HEK293 (cell line): ENCODE results near the gene VSIG1.

Experiments
- CTCF ChIA-PET: fragments of 350-600 bp; formaldehyde crosslinking; extraction: SDS; loops from one replicate; lab custom pipeline; 2021; ENCODE audit warnings: antibody characterized with exemption; lab: Yijun Ruan, JAX
- POLR2A ChIA-PET: fragments of 300-600 bp; formaldehyde crosslinking; extraction: SDS; loops from one replicate; lab custom pipeline; 2020; ENCODE audit warnings: antibody characterized with exemption, inconsistent platforms; lab: Yijun Ruan, JAX
- H3K27ac ChIP-seq: fragments of 200-500 bp; sonication (Bioruptor generic); 2 replicates; pipeline ENCODE4 v1.5.1; 2014; ENCODE audit warnings: low read depth, low read length, control low read depth, inconsistent platforms; ENCODE audit errors: extremely low read depth
- H3K36me3 ChIP-seq, 2 experiments: fragments of 200-500 bp in 1 of 2; sonication (Bioruptor generic) in 1 of 2; 1 replicate in 1 of 2; 2 replicates in 1 of 2; pipeline ENCODE4 v1.5.1; 2014 to 2017; ENCODE audit warnings: inconsistent platforms in 2 of 2, low read length in 2 of 2; ENCODE audit not compliant: control insufficient read depth in 2 of 2, insufficient read depth in 1 of 2
- H3K4me1 ChIP-seq: fragments of 200-500 bp; sonication (Bioruptor generic); 2 replicates; pipeline ENCODE4 v1.5.1; 2014; ENCODE audit warnings: mild to moderate bottlenecking, low read length, inconsistent platforms; ENCODE audit not compliant: control insufficient read depth, insufficient read depth
- H3K4me3 ChIP-seq: 2 replicates; pipeline ENCODE4 v1.5.1; 2011; ENCODE audit warnings: low read depth, mild to moderate bottlenecking, control low read depth, low read length, moderate library complexity
- H3K9me3 ChIP-seq: fragments of 200-500 bp; sonication (Bioruptor generic); 2 replicates; pipeline ENCODE4 v1.5.1; 2014; ENCODE audit warnings: low read depth, low read length, inconsistent platforms; ENCODE audit not compliant: control insufficient read depth, insufficient read depth
- GLIS1 ChIP-seq: fragments of 450-650 bp; formaldehyde crosslinking; IDR thresholded peaks from 2 replicates; pipeline ENCODE4 v1.5.1; 2016; ENCODE audit warnings: missing biosample characterization, missing genetic modification characterization
- HOXC10 ChIP-seq: sonication (generic); formaldehyde crosslinking; IDR thresholded peaks from 2 replicates; pipeline ENCODE4 v1.8.1; 2023; ENCODE audit warnings: mild to moderate bottlenecking, missing genetic modification reagents
- SALL2 ChIP-seq: fragments of 450-650 bp; formaldehyde crosslinking; IDR thresholded peaks from 2 replicates; pipeline ENCODE4 v1.5.0; 2017; ENCODE audit warnings: missing biosample characterization, mild to moderate bottlenecking, missing genetic modification characterization, borderline replicate concordance
- SETDB1 ChIP-seq: IDR thresholded peaks from one replicate; pipeline ENCODE4 v1.6.1; 2017; ENCODE audit warnings: mild to moderate bottlenecking, low read length, moderate library complexity, mixed read lengths; ENCODE audit not compliant: insufficient read length
- SP3 ChIP-seq: fragments of 450-650 bp; formaldehyde crosslinking; IDR thresholded peaks from 2 replicates; pipeline ENCODE4 v1.5.1; 2016; ENCODE audit warnings: missing biosample characterization, missing genetic modification characterization
- ZBTB20 ChIP-seq: fragments of 450-650 bp; formaldehyde crosslinking; IDR thresholded peaks from 2 replicates; pipeline ENCODE4 v1.5.1; 2016; ENCODE audit warnings: missing biosample characterization, missing genetic modification characterization
- ZFP3 ChIP-seq: fragments of 450-650 bp; formaldehyde crosslinking; IDR thresholded peaks from 2 replicates; pipeline ENCODE4 v1.5.1; 2016; ENCODE audit warnings: low read depth, missing biosample characterization, missing genetic modification characterization
- ZNF174 ChIP-seq: fragments of 450-650 bp; formaldehyde crosslinking; IDR thresholded peaks from 2 replicates; pipeline ENCODE4 v1.5.0; 2017; ENCODE audit warnings: missing biosample characterization, mild to moderate bottlenecking, missing genetic modification characterization
- ZNF248 ChIP-seq: fragments of 450-650 bp; formaldehyde crosslinking; IDR thresholded peaks from 2 replicates; pipeline ENCODE4 v1.5.1; 2017; ENCODE audit warnings: missing biosample characterization, missing genetic modification characterization
- ZNF274 ChIP-seq, 2 experiments: fragments of 200-500 bp in 1 of 2; fragments of 450-650 bp in 1 of 2; sonication (Bioruptor generic) in 1 of 2; formaldehyde crosslinking in 1 of 2; IDR thresholded peaks; 2 replicates each; pipeline versions ENCODE4 v1.5.1 to v1.6.1; 2014 to 2016; ENCODE audit warnings: borderline replicate concordance in 1 of 2, inconsistent platforms in 1 of 2, low read length in 1 of 2, missing biosample characterization in 1 of 2, missing genetic modification characterization in 1 of 2
- ZNF433 ChIP-seq: fragments of 450-650 bp; formaldehyde crosslinking; IDR thresholded peaks from 2 replicates; pipeline ENCODE4 v1.5.1; 2016; ENCODE audit warnings: missing biosample characterization, missing genetic modification characterization, low read depth
- ZNF473 ChIP-seq: fragments of 450-650 bp; formaldehyde crosslinking; IDR thresholded peaks from 2 replicates; pipeline ENCODE4 v1.5.1; 2017; ENCODE audit warnings: missing biosample characterization, missing genetic modification characterization
- ZNF549 ChIP-seq: fragments of 450-650 bp; IDR thresholded peaks from 2 replicates; pipeline ENCODE4 v1.5.1; 2018; ENCODE audit warnings: missing biosample characterization, missing genetic modification characterization, mild to moderate bottlenecking, inconsistent platforms, moderate library complexity
- ZNF555 ChIP-seq: fragments of 450-650 bp; formaldehyde crosslinking; conservative IDR thresholded peaks from 2 replicates; pipeline ENCODE4 v1.5.1; 2017; ENCODE audit warnings: missing biosample characterization, mild to moderate bottlenecking, missing genetic modification characterization, inconsistent platforms
- ZNF571 ChIP-seq: fragments of 450-650 bp; formaldehyde crosslinking; IDR thresholded peaks from 2 replicates; pipeline ENCODE4 v1.5.0; 2017; ENCODE audit warnings: missing biosample characterization, missing genetic modification characterization
- ZNF624 ChIP-seq: fragments of 450-650 bp; formaldehyde crosslinking; IDR thresholded peaks from 2 replicates; pipeline ENCODE4 v1.5.1; 2017; ENCODE audit warnings: missing biosample characterization, missing genetic modification characterization
- ZNF658 ChIP-seq: fragments of 450-650 bp; formaldehyde crosslinking; IDR thresholded peaks from 2 replicates; pipeline ENCODE4; 2016; ENCODE audit warnings: missing biosample characterization, missing genetic modification characterization
- ZNF660 ChIP-seq: fragments of 450-650 bp; IDR thresholded peaks from 2 replicates; pipeline ENCODE4 v1.5.1; 2018; ENCODE audit warnings: missing biosample characterization, mild to moderate bottlenecking, missing genetic modification characterization
- ZNF785 ChIP-seq: fragments of 450-650 bp; formaldehyde crosslinking; IDR thresholded peaks from 2 replicates; pipeline ENCODE4 v1.5.1; 2016; ENCODE audit warnings: missing biosample characterization, missing genetic modification characterization
- ZXDB ChIP-seq: fragments of 450-650 bp; formaldehyde crosslinking; IDR thresholded peaks from 2 replicates; pipeline ENCODE4 v1.5.1; 2016; ENCODE audit warnings: missing biosample characterization, missing genetic modification characterization
- TF ChIP-seq, protein P1 (sequence below): fragments of 450-650 bp; formaldehyde crosslinking; IDR thresholded peaks from 2 replicates; pipeline ENCODE4 v1.5.1; 2016; ENCODE audit warnings: missing biosample characterization, missing genetic modification characterization
- TF ChIP-seq, protein P2 (sequence below): fragments of 450-650 bp; formaldehyde crosslinking; IDR thresholded peaks from 2 replicates; pipeline ENCODE4 v1.5.1; 2017; ENCODE audit warnings: missing biosample characterization, missing genetic modification characterization
- TF ChIP-seq, protein P3 (sequence below): fragments of 450-650 bp; formaldehyde crosslinking; IDR thresholded peaks from 2 replicates; pipeline ENCODE4 v1.5.1; 2016; ENCODE audit warnings: missing biosample characterization, missing genetic modification characterization
- TF ChIP-seq, protein P4 (sequence below): fragments of 450-650 bp; formaldehyde crosslinking; IDR thresholded peaks from 2 replicates; pipeline ENCODE4 v1.5.1; 2017; ENCODE audit warnings: missing biosample characterization, missing genetic modification characterization
- TF ChIP-seq, protein P5 (sequence below): fragments of 450-650 bp; formaldehyde crosslinking; IDR thresholded peaks from 2 replicates; pipeline ENCODE4 v1.5.1; 2016; ENCODE audit warnings: missing biosample characterization, missing genetic modification characterization
- TF ChIP-seq, protein P6 (sequence below): fragments of 450-650 bp; formaldehyde crosslinking; IDR thresholded peaks from 2 replicates; pipeline ENCODE4 v1.5.1; 2016; ENCODE audit warnings: missing biosample characterization, missing genetic modification characterization

The VSIG1 gene

DNA sequence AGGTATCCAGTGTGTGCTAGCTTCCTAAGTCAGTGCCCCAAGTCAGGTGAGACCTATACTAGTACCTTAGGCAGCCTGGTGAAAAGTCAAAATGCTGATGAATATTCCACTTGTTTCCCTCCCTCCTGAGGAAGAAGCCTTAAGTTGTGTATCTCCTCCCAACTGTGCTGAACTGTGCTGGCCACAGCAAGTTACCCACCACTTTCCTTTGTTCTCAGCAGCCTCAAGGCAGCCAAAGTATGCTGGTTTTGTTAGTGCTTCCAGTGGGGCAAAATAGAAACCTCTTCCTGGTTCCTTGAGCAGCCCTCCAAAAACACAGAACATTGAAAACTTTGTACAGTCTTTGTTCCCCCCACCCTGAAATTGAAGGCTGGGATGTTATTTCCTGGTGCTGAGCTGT lies 60.6 kb downstream of the VSIG1 start:
- no peak overlapping the region for H3K27ac ChIP-seq
- no peaks in the 10 kb centered on the region for H3K9me3 ChIP-seq
- no peaks in the 10 kb centered on the region for H3K36me3 ChIP-seq
- no peak for TF ChIP-seq SETDB1
- TF ChIP-seq ZNF248 (tag by site-specific recombination): no peak
- no peak for TF ChIP-seq ZNF660 (tag by site-specific recombination)
- no peak for TF ChIP-seq SALL2
- TF ChIP-seq SP3 (tag by site-specific recombination): no peak
- TF ChIP-seq ZNF549: no peak
- no peak for TF ChIP-seq ZNF571 (tag by site-specific recombination)
- TF ChIP-seq, protein P1, sequence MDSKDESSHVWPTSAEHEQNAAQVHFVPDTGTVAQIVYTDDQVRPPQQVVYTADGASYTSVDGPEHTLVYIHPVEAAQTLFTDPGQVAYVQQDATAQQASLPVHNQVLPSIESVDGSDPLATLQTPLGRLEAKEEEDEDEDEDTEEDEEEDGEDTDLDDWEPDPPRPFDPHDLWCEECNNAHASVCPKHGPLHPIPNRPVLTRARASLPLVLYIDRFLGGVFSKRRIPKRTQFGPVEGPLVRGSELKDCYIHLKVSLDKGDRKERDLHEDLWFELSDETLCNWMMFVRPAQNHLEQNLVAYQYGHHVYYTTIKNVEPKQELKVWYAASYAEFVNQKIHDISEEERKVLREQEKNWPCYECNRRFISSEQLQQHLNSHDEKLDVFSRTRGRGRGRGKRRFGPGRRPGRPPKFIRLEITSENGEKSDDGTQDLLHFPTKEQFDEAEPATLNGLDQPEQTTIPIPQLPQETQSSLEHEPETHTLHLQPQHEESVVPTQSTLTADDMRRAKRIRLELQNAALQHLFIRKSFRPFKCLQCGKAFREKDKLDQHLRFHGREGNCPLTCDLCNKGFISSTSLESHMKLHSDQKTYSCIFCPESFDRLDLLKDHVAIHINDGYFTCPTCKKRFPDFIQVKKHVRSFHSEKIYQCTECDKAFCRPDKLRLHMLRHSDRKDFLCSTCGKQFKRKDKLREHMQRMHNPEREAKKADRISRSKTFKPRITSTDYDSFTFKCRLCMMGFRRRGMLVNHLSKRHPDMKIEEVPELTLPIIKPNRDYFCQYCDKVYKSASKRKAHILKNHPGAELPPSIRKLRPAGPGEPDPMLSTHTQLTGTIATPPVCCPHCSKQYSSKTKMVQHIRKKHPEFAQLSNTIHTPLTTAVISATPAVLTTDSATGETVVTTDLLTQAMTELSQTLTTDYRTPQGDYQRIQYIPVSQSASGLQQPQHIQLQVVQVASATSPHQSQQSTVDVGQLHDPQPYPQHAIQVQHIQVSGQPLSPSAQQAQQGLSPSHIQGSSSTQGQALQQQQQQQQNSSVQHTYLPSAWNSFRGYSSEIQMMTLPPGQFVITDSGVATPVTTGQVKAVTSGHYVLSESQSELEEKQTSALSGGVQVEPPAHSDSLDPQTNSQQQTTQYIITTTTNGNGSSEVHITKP: no peak
- no peak for TF ChIP-seq ZNF274 (IDR thresholded peaks at IDR 0.05; ENCODE audit: low read length)
- TF ChIP-seq ZNF274 (tag by site-specific recombination; IDR thresholded peaks at IDR 0.05; ENCODE audit: borderline replicate concordance): no peak
- TF ChIP-seq HOXC10 (CRISPR knock-in tag): no peak
- no peak for TF ChIP-seq ZNF658 (tag by site-specific recombination)
- TF ChIP-seq GLIS1: no peak
- no peak for TF ChIP-seq ZNF624
- TF ChIP-seq, protein P2, sequence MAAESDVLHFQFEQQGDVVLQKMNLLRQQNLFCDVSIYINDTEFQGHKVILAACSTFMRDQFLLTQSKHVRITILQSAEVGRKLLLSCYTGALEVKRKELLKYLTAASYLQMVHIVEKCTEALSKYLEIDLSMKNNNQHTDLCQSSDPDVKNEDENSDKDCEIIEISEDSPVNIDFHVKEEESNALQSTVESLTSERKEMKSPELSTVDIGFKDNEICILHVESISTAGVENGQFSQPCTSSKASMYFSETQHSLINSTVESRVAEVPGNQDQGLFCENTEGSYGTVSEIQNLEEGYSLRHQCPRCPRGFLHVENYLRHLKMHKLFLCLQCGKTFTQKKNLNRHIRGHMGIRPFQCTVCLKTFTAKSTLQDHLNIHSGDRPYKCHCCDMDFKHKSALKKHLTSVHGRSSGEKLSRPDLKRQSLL: no peak
- TF ChIP-seq, protein P3, sequence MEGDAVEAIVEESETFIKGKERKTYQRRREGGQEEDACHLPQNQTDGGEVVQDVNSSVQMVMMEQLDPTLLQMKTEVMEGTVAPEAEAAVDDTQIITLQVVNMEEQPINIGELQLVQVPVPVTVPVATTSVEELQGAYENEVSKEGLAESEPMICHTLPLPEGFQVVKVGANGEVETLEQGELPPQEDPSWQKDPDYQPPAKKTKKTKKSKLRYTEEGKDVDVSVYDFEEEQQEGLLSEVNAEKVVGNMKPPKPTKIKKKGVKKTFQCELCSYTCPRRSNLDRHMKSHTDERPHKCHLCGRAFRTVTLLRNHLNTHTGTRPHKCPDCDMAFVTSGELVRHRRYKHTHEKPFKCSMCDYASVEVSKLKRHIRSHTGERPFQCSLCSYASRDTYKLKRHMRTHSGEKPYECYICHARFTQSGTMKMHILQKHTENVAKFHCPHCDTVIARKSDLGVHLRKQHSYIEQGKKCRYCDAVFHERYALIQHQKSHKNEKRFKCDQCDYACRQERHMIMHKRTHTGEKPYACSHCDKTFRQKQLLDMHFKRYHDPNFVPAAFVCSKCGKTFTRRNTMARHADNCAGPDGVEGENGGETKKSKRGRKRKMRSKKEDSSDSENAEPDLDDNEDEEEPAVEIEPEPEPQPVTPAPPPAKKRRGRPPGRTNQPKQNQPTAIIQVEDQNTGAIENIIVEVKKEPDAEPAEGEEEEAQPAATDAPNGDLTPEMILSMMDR (tag by site-specific recombination): no peak
- TF ChIP-seq ZNF433 (tag by site-specific recombination): no peak
- TF ChIP-seq ZNF473 (tag by site-specific recombination): no peak
- TF ChIP-seq ZBTB20 (tag by site-specific recombination): no peak
- CTCF ChIA-PET: no interaction called here
- H3K4me3 ChIP-seq: no peak overlapping the region
- POLR2A ChIA-PET: no interaction called here
- no peaks in the 10 kb centered on the region for H3K4me1 ChIP-seq

DNA sequence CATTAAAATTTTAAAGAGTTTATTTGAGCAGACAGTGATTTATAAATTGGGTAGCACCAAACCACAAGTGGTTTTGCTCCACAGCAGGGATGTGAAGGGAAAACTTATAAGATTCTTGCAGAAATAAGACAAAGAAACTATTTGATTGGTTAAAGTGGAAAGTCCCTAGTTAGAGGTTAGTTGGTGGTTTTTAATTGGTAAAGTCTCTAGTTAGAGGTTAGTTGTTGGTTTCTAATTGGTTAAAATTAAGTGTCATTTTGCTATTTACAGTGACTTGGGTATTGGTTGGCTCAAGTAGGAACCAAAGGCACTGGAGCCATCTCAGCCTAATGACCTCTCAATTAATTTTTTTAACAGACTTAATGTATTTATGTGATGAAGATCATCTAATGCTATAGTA lies 69.7 kb downstream of the VSIG1 start:
- ChIA-PET POLR2A (no interaction called here), CTCF (interaction anchor here (1.1 kb wide), 1 partner anchor 25 kb away, joined by 3 read pairs; no protein-coding TSS in a partner anchor)
- no peak overlapping the region for H3K27ac ChIP-seq
- TF ChIP-seq, protein P4, sequence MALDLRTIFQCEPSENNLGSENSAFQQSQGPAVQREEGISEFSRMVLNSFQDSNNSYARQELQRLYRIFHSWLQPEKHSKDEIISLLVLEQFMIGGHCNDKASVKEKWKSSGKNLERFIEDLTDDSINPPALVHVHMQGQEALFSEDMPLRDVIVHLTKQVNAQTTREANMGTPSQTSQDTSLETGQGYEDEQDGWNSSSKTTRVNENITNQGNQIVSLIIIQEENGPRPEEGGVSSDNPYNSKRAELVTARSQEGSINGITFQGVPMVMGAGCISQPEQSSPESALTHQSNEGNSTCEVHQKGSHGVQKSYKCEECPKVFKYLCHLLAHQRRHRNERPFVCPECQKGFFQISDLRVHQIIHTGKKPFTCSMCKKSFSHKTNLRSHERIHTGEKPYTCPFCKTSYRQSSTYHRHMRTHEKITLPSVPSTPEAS (tag by site-specific recombination): no peak
- TF ChIP-seq ZNF785 (tag by site-specific recombination) (no peak), ZNF555 (tag by site-specific recombination) (no peak), ZXDB (tag by site-specific recombination) (no peak), ZNF660 (tag by site-specific recombination) (no peak), ZNF174 (tag by site-specific recombination) (no peak), ZFP3 (tag by site-specific recombination) (no peak)
- TF ChIP-seq, protein P5, sequence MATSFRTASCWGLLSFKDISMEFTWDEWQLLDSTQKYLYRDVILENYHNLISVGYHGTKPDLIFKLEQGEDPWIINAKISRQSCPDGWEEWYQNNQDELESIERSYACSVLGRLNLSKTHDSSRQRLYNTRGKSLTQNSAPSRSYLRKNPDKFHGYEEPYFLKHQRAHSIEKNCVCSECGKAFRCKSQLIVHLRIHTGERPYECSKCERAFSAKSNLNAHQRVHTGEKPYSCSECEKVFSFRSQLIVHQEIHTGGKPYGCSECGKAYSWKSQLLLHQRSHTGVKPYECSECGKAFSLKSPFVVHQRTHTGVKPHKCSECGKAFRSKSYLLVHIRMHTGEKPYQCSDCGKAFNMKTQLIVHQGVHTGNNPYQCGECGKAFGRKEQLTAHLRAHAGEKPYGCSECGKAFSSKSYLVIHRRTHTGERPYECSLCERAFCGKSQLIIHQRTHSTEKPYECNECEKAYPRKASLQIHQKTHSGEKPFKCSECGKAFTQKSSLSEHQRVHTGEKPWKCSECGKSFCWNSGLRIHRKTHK (tag by site-specific recombination): no peak
- TF ChIP-seq, protein P6, sequence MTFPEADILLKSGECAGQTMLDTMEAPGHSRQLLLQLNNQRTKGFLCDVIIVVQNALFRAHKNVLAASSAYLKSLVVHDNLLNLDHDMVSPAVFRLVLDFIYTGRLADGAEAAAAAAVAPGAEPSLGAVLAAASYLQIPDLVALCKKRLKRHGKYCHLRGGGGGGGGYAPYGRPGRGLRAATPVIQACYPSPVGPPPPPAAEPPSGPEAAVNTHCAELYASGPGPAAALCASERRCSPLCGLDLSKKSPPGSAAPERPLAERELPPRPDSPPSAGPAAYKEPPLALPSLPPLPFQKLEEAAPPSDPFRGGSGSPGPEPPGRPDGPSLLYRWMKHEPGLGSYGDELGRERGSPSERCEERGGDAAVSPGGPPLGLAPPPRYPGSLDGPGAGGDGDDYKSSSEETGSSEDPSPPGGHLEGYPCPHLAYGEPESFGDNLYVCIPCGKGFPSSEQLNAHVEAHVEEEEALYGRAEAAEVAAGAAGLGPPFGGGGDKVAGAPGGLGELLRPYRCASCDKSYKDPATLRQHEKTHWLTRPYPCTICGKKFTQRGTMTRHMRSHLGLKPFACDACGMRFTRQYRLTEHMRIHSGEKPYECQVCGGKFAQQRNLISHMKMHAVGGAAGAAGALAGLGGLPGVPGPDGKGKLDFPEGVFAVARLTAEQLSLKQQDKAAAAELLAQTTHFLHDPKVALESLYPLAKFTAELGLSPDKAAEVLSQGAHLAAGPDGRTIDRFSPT (tag by site-specific recombination): no peak

More for the DNA sequence above, 69.7 kb downstream of the VSIG1 start:
- H3K9me3 ChIP-seq: no peaks in the 10 kb centered on the region
- H3K36me3 ChIP-seq: no peaks in the 10 kb centered on the region
- no peaks in the 10 kb centered on the region; the same call in 1 of the 2 replicates for H3K4me1 ChIP-seq
- H3K4me3 ChIP-seq: no peak overlapping the region
